Smooth muscle cell (in vitro differentiated cells): ENCODE measurements around the gene THRB. TPM values are rescaled to one million over a fixed set of nuclear protein-coding genes. Genes with fewer than 3 reads are reported as not detected.

Source experiments
- DNase-seq: peaks from one replicate; lab custom pipeline; 2025; ENCODE audit not compliant: unreplicated experiment; lab: John Stamatoyannopoulos, UW
- H2AFZ ChIP-seq: fragments of 200-600 bp; sonication (generic); 2 replicates; pipeline ENCODE4 v1.6.0; 2016; ENCODE audit warnings: antibody characterized with exemption, low read depth, mild to moderate bottlenecking
- H3F3A ChIP-seq: fragments of 200-600 bp; sonication (generic); 2 replicates; pipeline ENCODE4 v1.6.0; 2017; ENCODE audit warnings: antibody characterized with exemption, low read depth
- H3K27ac ChIP-seq: fragments of 200-600 bp; sonication (generic); 2 replicates; pipeline ENCODE4 v1.5.1; 2016; ENCODE audit warnings: low read depth, mild to moderate bottlenecking
- H3K27me3 ChIP-seq: fragments of 200-600 bp; sonication (generic); 2 replicates; pipeline ENCODE4 v1.6.1; 2016; ENCODE audit warnings: low read depth, mild to moderate bottlenecking
- H3K36me3 ChIP-seq: fragments of 200-600 bp; sonication (generic); 2 replicates; pipeline ENCODE4 v1.5.1; 2016; ENCODE audit warnings: low read depth
- H3K4me1 ChIP-seq: fragments of 200-600 bp; sonication (generic); 2 replicates; pipeline ENCODE4 v1.5.1; 2016; ENCODE audit warnings: low read depth
- H3K4me2 ChIP-seq: fragments of 200-600 bp; sonication (generic); 2 replicates; pipeline ENCODE4 v1.6.0; 2016; ENCODE audit warnings: mild to moderate bottlenecking
- H3K4me3 ChIP-seq: fragments of 200-600 bp; sonication (generic); 2 replicates; pipeline ENCODE4 v1.5.1; 2016; ENCODE audit warnings: mild to moderate bottlenecking
- H3K79me2 ChIP-seq: fragments of 200-600 bp; sonication (generic); 2 replicates; pipeline ENCODE4 v1.6.0; 2016; ENCODE audit warnings: low read depth, mild to moderate bottlenecking
- H3K9ac ChIP-seq: fragments of 200-600 bp; sonication (generic); 2 replicates; pipeline ENCODE4 v1.6.0; 2016; ENCODE audit warnings: low read depth
- H3K9me3 ChIP-seq: fragments of 200-600 bp; sonication (generic); replicated peaks from 2 replicates; pipeline ENCODE4 v1.5.1; 2016; ENCODE audit warnings: low read depth
- H4K20me1 ChIP-seq: fragments of 200-600 bp; sonication (generic); 2 replicates; pipeline ENCODE4 v1.6.0; 2016; ENCODE audit warnings: low read depth
- CTCF ChIP-seq: fragments of 200-600 bp; sonication (generic); IDR thresholded peaks from 2 replicates; pipeline ENCODE4 v1.5.1; 2017; ENCODE audit warnings: borderline replicate concordance, mild to moderate bottlenecking, antibody characterized with exemption; ENCODE audit not compliant: insufficient read depth, poor library complexity, severe bottlenecking
- WGBS: methylation state at CpG from one replicate; pipeline ENCODE4 v1.1.7; 2016; ENCODE audit warnings: low lambda C conversion rate; 5-methylcytosine and 5-hydroxymethylcytosine counted together
- polyA plus RNA-seq: library from polyadenylated mRNA; unstranded; fragments of >200 nt; fragmentation: Nextera tagmentation; extraction: Ambion mirVana; gene quantifications from 2 replicates; pipeline ENCODE4 v1.2.1, GENCODE V29; 2016
- total RNA-seq: library from RNA; depleted of rRNA; stranded (reverse); fragments of >200 nt; gene quantifications from 2 replicates; pipeline ENCODE4 v1.2.3, GENCODE V29; 2014

The THRB gene
- total and polyA plus RNA-seq, 2 experiments from 2014 or later = 5.6 to 43.8 TPM

GRCh38 chr3:24349367-24350019, 145.2 kb downstream of the THRB start:
- Histone ChIP-seq H3K4me1 (no peaks in the 10 kb centered on the region), H3F3A (no peaks in the 10 kb centered on the region), H3K9me3 (no peaks in the 10 kb centered on the region), H3K79me2 (no peaks in the 10 kb centered on the region), H4K20me1 (no peaks in the 10 kb centered on the region), H3K27ac (no peak overlapping the region), H2AFZ (no peak overlapping the region), H3K36me3 (no peaks in the 10 kb centered on the region), H3K9ac (no peak overlapping the region), H3K4me3 (no peak overlapping the region), H3K4me2 (no peak overlapping the region), H3K27me3 (no peaks in the 10 kb centered on the region)
- 70% methylated on average over 1 of the region's 1 CpG for WGBS
- TF ChIP-seq CTCF = no peak
- no peak for DNase-seq

GRCh38 chr3:24348348-24348747, 146.3 kb downstream of the THRB start:
- no peaks in the 10 kb centered on the region for H3K9me3 ChIP-seq
- no peaks in the 10 kb centered on the region for H3K4me1 ChIP-seq
- no peaks in the 10 kb centered on the region for H3F3A ChIP-seq
- H2AFZ ChIP-seq = no peak overlapping the region
- H3K4me2 ChIP-seq = no peak overlapping the region
- no peaks in the 10 kb centered on the region for H3K79me2 ChIP-seq
- no peak overlapping the region for H3K27ac ChIP-seq
- no peak overlapping the region for H3K4me3 ChIP-seq
- no peak overlapping the region for H3K9ac ChIP-seq
- H3K27me3 ChIP-seq = no peaks in the 10 kb centered on the region
- H3K36me3 ChIP-seq = no peaks in the 10 kb centered on the region
- H4K20me1 ChIP-seq = no peaks in the 10 kb centered on the region
- 88% methylated on average over 4 of the region's 4 CpGs for WGBS
- TF ChIP-seq CTCF = no peak
- no peak for DNase-seq

- Histone ChIP-seq H2AFZ (no peak overlapping the region), H3F3A (no peaks in the 10 kb centered on the region), H3K4me2 (no peak overlapping the region), H4K20me1 (peaks cover 3% of the 10 kb centered on the region), H3K27me3 (no peaks in the 10 kb centered on the region), H3K79me2 (no peaks in the 10 kb centered on the region), H3K27ac (no peak overlapping the region), H3K4me3 (no peak overlapping the region), H3K9ac (no peak overlapping the region), H3K36me3 (no peaks in the 10 kb centered on the region), H3K4me1 (no peaks in the 10 kb centered on the region), H3K9me3 (no peaks in the 10 kb centered on the region)
- TF ChIP-seq CTCF = no peak
- no peak for DNase-seq
- 97% methylated on average over 3 of the region's 3 CpGs for WGBS
Observed at GRCh38 chr3:24344784-24345439, 149.7 kb downstream of the THRB start.
